ENCODE data around the gene SCARF2. TPM values are rescaled to one million over a fixed set of nuclear protein-coding genes. Genes with fewer than 3 reads are reported as not detected.

Gene SCARF2
- total and polyA plus RNA-seq, 2 experiments from 2014 or later: 1.8 to 16.6 TPM

DNA sequence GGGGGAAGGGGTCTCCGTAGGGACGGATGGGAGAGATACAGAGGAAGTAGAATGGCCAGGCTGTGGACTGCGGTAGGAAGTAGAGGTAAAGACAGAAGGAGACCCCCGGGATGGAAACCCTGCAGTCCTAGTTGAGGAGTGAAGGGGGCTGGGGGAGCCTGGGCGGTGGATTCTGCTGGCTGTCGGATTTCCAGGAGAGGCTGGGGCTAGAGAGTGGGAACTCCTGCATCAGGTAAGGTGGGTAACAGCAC lies 727 bp upstream of the SCARF2 start (continued):
- TF ChIP-seq CTCF (conservative IDR thresholded peaks at IDR 0.05; ENCODE audit: low read depth in 2 of 2) (no peak), EZH2 (IDR thresholded peaks at IDR 0.05; ENCODE audit: low read depth, unreplicated experiment) (no peak), ZNF114 (CRISPR knock-in tag; IDR thresholded peaks at IDR 0.05) (no peak), ZNF331 (CRISPR knock-in tag; IDR thresholded peaks at IDR 0.05; ENCODE audit: low read depth) (no peak), NANOG (IDR thresholded peaks at IDR 0.05; ENCODE audit: borderline replicate concordance) (no peak), STAT1 (IDR thresholded peaks at IDR 0.05; ENCODE audit: unreplicated experiment) (no peak)
- TF ChIP-seq, protein P1, sequence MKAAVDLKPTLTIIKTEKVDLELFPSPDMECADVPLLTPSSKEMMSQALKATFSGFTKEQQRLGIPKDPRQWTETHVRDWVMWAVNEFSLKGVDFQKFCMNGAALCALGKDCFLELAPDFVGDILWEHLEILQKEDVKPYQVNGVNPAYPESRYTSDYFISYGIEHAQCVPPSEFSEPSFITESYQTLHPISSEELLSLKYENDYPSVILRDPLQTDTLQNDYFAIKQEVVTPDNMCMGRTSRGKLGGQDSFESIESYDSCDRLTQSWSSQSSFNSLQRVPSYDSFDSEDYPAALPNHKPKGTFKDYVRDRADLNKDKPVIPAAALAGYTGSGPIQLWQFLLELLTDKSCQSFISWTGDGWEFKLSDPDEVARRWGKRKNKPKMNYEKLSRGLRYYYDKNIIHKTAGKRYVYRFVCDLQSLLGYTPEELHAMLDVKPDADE (IDR thresholded peaks at IDR 0.05): no peak

DNA sequence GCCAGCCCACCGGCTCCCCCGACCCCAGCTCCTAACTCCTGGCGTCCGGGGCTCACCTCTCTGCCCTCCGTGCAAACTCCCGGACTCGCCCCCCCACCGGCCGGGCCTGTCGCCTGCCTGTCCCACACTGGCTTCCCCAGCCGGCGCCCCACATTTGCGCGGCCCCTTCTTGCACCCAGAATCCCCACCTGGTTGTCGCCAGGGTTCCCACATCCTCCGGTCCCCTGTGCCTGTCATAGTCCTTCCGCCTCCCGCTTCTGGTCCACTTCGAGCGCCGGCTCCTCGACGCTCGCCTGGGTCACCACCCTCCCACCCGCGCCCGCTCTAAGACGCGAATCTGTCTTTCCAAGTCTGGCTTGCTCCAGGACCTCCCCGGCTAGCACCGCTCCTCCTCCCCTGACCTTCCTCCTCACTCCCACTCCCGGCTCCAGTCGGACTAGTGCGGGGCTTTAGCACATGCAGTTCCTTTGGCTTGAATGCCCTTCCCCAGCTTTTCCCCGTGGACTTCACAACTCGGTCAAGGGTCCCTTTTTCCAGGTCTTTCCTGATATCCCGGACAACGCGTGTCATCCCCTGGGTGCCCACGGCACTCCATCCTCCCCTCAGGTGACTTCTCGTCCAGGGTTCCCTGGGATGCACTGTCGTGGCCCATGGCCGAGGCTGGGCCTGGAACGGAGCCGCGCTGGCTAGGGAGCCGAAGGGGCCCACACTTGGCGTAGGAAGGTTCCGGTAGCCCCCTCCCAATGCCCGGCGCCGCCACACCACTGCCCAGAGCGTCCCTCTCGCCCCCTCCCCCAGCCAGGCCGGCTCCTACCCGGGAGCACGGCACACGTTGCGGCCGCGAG lies 635 bp downstream of the SCARF2 start:
- Histone ChIP-seq H3K36me3 (ENCODE audit: insufficient read depth) (no peaks in the 10 kb centered on the region), H3K9me2 (ENCODE audit: insufficient read depth) (no peaks in the 10 kb centered on the region), H4K20me1 (replicated peaks; ENCODE audit: insufficient read depth) (peaks cover 8% of the 10 kb centered on the region; the same call in 1 of the 2 replicates), H3K27me3 (ENCODE audit: insufficient read depth) (peaks cover 75% of the 10 kb centered on the region), H2AFZ (peak overlapping the region; percentile 72; the same call in 1 of the 2 replicates), H3K4me3 (peak overlapping the region; percentile 87), H3K4me2 (peak overlapping the region; percentile 94), H3K27ac (ENCODE audit: low read depth) (no peak overlapping the region), H3K4me1 (ENCODE audit: insufficient read depth) (peaks cover 7% of the 10 kb centered on the region; the same call in 1 of the 2 replicates), H3K79me2 (replicated peaks; ENCODE audit: insufficient read depth) (peaks cover 9% of the 10 kb centered on the region), H3F3A (replicated peaks; ENCODE audit: low read depth) (0 out of 2 replicates have a peak, but pooled peaks cover 11% of the 10 kb centered on the region)
- Mint-ChIP-seq H3K36me3 (ENCODE audit: low read depth) (peaks cover 3% of the 10 kb centered on the region; the same call in 1 of the 3 replicates), H3K4me1 (peaks cover 10% of the 10 kb centered on the region), H3K9me3 (no peaks in the 10 kb centered on the region; the same call in 2 of the 3 replicates), H3K27me3 (ENCODE audit: insufficient read depth, low read depth, poor library complexity) (peaks cover 62% of the 10 kb centered on the region), H3K27ac (no peak overlapping the region), H3K4me3 (peak overlapping the region; percentile 84)
- DNase-seq (ENCODE audit: low spot score): peak; percentile 39
- peak; percentile 4 for ATAC-seq
- peak; percentile 75 for TF ChIP-seq EZH2 (IDR thresholded peaks at IDR 0.05; ENCODE audit: low read depth, unreplicated experiment)
- TF ChIP-seq NANOG (IDR thresholded peaks at IDR 0.05; ENCODE audit: borderline replicate concordance): no peak

GRCh38 chr22:20436307-20436767 lies 1.3 kb downstream of the SCARF2 start:
- no peak overlapping the region for H3K27ac ChIP-seq (ENCODE audit: low read depth)
- Mint-ChIP-seq H3K36me3 (ENCODE audit: low read depth) (peaks cover 3% of the 10 kb centered on the region; the same call in 1 of the 3 replicates), H3K27me3 (ENCODE audit: insufficient read depth, low read depth, poor library complexity) (peaks cover 69% of the 10 kb centered on the region), H3K27ac (no peak overlapping the region), H3K4me1 (peaks cover 10% of the 10 kb centered on the region), H3K4me3 (peak overlapping the region; percentile 84), H3K9me3 (no peaks in the 10 kb centered on the region; the same call in 1 of the 3 replicates)
- TF ChIP-seq EZH2 (IDR thresholded peaks at IDR 0.05; ENCODE audit: low read depth, unreplicated experiment): peak; percentile 68
- TF ChIP-seq ZNF331 (CRISPR knock-in tag; IDR thresholded peaks at IDR 0.05; ENCODE audit: low read depth): no peak
- peak; percentile 20 for ATAC-seq
- H3K4me1 ChIP-seq (ENCODE audit: insufficient read depth): peaks cover 7% of the 10 kb centered on the region; the same call in 1 of the 2 replicates
- H2AFZ ChIP-seq: no peak overlapping the region
- no peaks in the 10 kb centered on the region for H3K9me2 ChIP-seq (ENCODE audit: insufficient read depth)
- peaks cover 8% of the 10 kb centered on the region; the same call in 1 of the 2 replicates for H4K20me1 ChIP-seq (replicated peaks; ENCODE audit: insufficient read depth)
- DNase-seq (ENCODE audit: low spot score): peak; percentile 67
- peak overlapping the region; percentile 94 for H3K4me2 ChIP-seq
- peak overlapping the region; percentile 87 for H3K4me3 ChIP-seq
- H3K79me2 ChIP-seq (replicated peaks; ENCODE audit: insufficient read depth): peaks cover 9% of the 10 kb centered on the region
- H3F3A ChIP-seq (replicated peaks; ENCODE audit: low read depth): 0 out of 2 replicates have a peak, but pooled peaks cover 13% of the 10 kb centered on the region
- no peaks in the 10 kb centered on the region for H3K36me3 ChIP-seq (ENCODE audit: insufficient read depth)
- peaks cover 82% of the 10 kb centered on the region for H3K27me3 ChIP-seq (ENCODE audit: insufficient read depth)

All from GM23338 (cell line).